CD4-positive, CD25-positive, alpha-beta regulatory T cell (primary cell): ENCODE data around the gene TXNDC8. TPM values are rescaled to one million over a fixed set of nuclear protein-coding genes. Genes with fewer than 3 reads are reported as not detected.

ENCODE experiments used
- ATAC-seq, 2 donors: fragments of 150-1000 bp; cut with Tn5 transposase; one replicate each; pipeline ENCODE4 v1.10.0; 2021; ENCODE audit warnings: low read depth in 2 of 2, moderate number of reproducible peaks in 2 of 2, moderate library complexity in 1 of 2
- DNase-seq, 3 donors: peaks; one replicate each; pipeline versions ENCODE4 v3.0.0 to v3.0.0-alpha.2; 2012 to 2022; ENCODE audit warnings: mixed read lengths in 1 of 3
- H3K27ac ChIP-seq: one replicate; pipeline ENCODE4 v1.7.0; 2013; ENCODE audit warnings: mild to moderate bottlenecking, low read length; ENCODE audit not compliant: insufficient read depth, poor library complexity, severe bottlenecking
- H3K27me3 ChIP-seq: one replicate; pipeline ENCODE4 v1.7.0; 2013; ENCODE audit warnings: low read length; ENCODE audit not compliant: control insufficient read depth, insufficient read depth
- H3K36me3 ChIP-seq: one replicate; pipeline ENCODE4 v1.7.0; 2013; ENCODE audit warnings: mild to moderate bottlenecking, low read length, moderate library complexity; ENCODE audit not compliant: control insufficient read depth, insufficient read depth
- H3K4me1 ChIP-seq: 2 replicates; pipeline ENCODE4 v1.7.0; 2013; ENCODE audit warnings: mild to moderate bottlenecking, low read length; ENCODE audit not compliant: insufficient read depth, control insufficient read depth, poor library complexity, severe bottlenecking
- H3K4me3 ChIP-seq: one replicate; pipeline ENCODE4 v1.7.0; 2013; ENCODE audit warnings: low read depth, mild to moderate bottlenecking, low read length, moderate library complexity
- H3K9me3 ChIP-seq, 2 experiments: 1 replicate in 1 of 2; 2 replicates in 1 of 2; pipeline ENCODE4 v1.7.0; 2013; ENCODE audit warnings: low read length in 2 of 2, mild to moderate bottlenecking in 1 of 2, moderate library complexity in 1 of 2; ENCODE audit not compliant: control insufficient read depth in 2 of 2
- H3K27ac Mint-ChIP-seq, 3 donors: one replicate each; pipeline ENCODE4 v1.8.0; 2020 to 2022; ENCODE audit warnings: mild to moderate bottlenecking in 3 of 3, mixed read lengths in 3 of 3, moderate library complexity in 2 of 3
- H3K27me3 Mint-ChIP-seq: one replicate; pipeline ENCODE4 v1.8.0; 2022; ENCODE audit warnings: mild to moderate bottlenecking, mixed read lengths
- H3K36me3 Mint-ChIP-seq: one replicate; pipeline ENCODE4 v1.8.0; 2020; ENCODE audit warnings: mixed read lengths
- H3K4me1 Mint-ChIP-seq, 4 donors: one replicate each; pipeline ENCODE4 v1.8.0; 2020 to 2022; ENCODE audit warnings: mixed read lengths in 4 of 4, mild to moderate bottlenecking in 1 of 4
- H3K4me3 Mint-ChIP-seq, 4 donors: one replicate each; pipeline ENCODE4 v1.8.0; 2020 to 2022; ENCODE audit warnings: mild to moderate bottlenecking in 4 of 4, mixed read lengths in 4 of 4, moderate library complexity in 3 of 4
- H3K9me3 Mint-ChIP-seq, 7 donors: one replicate each; pipeline ENCODE4 v1.8.0; 2020 to 2022; ENCODE audit warnings: mixed read lengths in 7 of 7, mild to moderate bottlenecking in 3 of 7, moderate library complexity in 2 of 7
- polyA plus RNA-seq, 4 donors: library from polyadenylated mRNA; unstranded; fragments of 300-500 nt; fragmentation: Illumina TruSeq; gene quantifications; one replicate each; pipeline ENCODE4 v1.2.3, GENCODE V29; 2021
- total RNA-seq: library from RNA; stranded (reverse); gene quantifications from one replicate; pipeline ENCODE4 v1.2.3, GENCODE V29; 2022

The TXNDC8 gene
- total and polyA plus RNA-seq, 5 donors from 2014 or later: not detected

DNA sequence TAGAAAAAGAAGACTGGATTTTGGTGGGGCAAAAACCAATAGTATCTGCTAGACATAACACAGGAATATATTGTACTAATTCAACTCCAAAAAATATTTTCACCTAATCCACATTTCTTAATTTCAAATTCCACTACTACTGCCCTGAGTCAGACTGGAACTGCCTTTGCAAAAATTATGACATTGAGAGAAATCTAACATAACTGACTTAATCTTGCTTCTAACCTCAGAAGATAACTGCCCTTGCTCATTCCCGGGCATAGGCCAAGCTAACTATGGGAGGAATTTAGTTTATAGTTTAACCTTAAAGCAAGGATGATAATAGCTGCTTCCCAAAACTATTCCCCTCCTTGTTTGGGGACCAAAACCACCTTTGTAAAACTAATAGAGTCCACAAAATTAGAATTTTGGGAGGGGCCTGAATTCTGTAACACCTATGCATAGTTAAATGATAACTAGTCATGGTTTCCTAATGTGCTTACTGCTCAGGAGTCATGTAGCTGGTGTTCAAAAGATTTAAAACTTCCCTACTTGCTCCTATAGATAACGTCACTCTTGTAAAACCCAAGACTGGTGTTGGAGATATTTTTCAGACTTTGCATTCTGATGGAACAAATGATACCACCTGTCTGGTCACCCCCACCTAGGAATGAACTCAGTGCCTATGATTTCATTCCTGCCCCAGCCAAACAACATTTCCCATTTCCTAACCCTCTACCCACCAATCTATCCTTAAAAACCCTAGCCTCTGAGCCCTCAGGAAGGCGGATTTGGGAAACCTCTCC is 67.3 kb downstream of the TXNDC8 start:
- H3K4me3 ChIP-seq: no peak overlapping the region
- no peaks in the 10 kb centered on the region for H3K4me1 ChIP-seq
- H3K27ac ChIP-seq: no peak overlapping the region
- DNase-seq: no peak
- no peaks in the 10 kb centered on the region for H3K9me3 ChIP-seq
- peaks cover 9% of the 10 kb centered on the region for H3K27me3 ChIP-seq
- peaks cover 27% of the 10 kb centered on the region for H3K27me3 Mint-ChIP-seq
- H3K4me1 Mint-ChIP-seq: no peaks in the 10 kb centered on the region
- H3K4me3 Mint-ChIP-seq: no peak overlapping the region
- no peak for ATAC-seq
- peak overlapping the region in 1 of 3 donors; percentile 2 for H3K27ac Mint-ChIP-seq
- no peaks in the 10 kb centered on the region for H3K36me3 Mint-ChIP-seq
- no peaks in the 10 kb centered on the region for H3K9me3 Mint-ChIP-seq
- no peaks in the 10 kb centered on the region for H3K36me3 ChIP-seq

- Mint-ChIP-seq H3K27me3 (peaks cover 41% of the 10 kb centered on the region), H3K9me3 (no peaks in the 10 kb centered on the region), H3K4me3 (no peak overlapping the region), H3K4me1 (no peaks in the 10 kb centered on the region), H3K27ac (no peak overlapping the region), H3K36me3 (no peaks in the 10 kb centered on the region)
- H3K36me3 ChIP-seq: no peaks in the 10 kb centered on the region
- H3K4me1 ChIP-seq: no peaks in the 10 kb centered on the region
- DNase-seq: no peak
- no peaks in the 10 kb centered on the region for H3K9me3 ChIP-seq
- H3K27me3 ChIP-seq: no peaks in the 10 kb centered on the region
- ATAC-seq: no peak
- no peak overlapping the region for H3K27ac ChIP-seq
- no peak overlapping the region for H3K4me3 ChIP-seq
Measured at GRCh38 chr9:110266795-110267194, 70.9 kb downstream of the TXNDC8 start.

GRCh38 chr9:110261632-110262031 is 76.0 kb downstream of the TXNDC8 start:
- Histone ChIP-seq H3K4me1 (peaks cover 9% of the 10 kb centered on the region), H3K9me3 (no peaks in the 10 kb centered on the region), H3K27me3 (no peaks in the 10 kb centered on the region), H3K4me3 (no peak overlapping the region), H3K36me3 (no peaks in the 10 kb centered on the region), H3K27ac (no peak overlapping the region)
- no peak overlapping the region for H3K27ac Mint-ChIP-seq
- H3K36me3 Mint-ChIP-seq: no peaks in the 10 kb centered on the region
- DNase-seq: no peak
- H3K4me3 Mint-ChIP-seq: no peak overlapping the region
- H3K27me3 Mint-ChIP-seq: peaks cover 38% of the 10 kb centered on the region
- H3K9me3 Mint-ChIP-seq: no peaks in the 10 kb centered on the region
- H3K4me1 Mint-ChIP-seq: peaks cover 0 to 16% (median 9%) of the 10 kb centered on the region in 4 donors
- ATAC-seq: no peak

DNA sequence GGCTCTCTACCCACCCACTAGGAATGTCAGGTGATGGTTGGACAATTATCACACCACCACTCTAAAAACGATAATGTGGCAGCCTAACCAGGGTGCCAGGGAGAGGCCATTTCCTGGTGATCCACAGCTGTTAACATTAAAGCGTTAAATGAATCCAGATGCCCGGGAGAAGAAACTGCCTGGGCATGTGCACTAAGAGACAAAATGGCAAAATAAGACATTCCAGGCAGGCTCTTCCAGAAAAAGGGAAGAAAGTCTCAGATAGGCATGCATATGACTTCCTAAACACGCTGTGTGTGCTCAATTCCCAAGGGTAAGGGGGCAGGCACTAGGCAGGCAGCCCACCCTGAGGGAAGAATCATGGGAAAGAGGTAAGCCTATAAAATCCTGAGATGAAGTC is 76.8 kb downstream of the TXNDC8 start:
- Histone ChIP-seq H3K27ac (no peak overlapping the region), H3K4me1 (peaks cover 9% of the 10 kb centered on the region), H3K36me3 (no peaks in the 10 kb centered on the region), H3K27me3 (no peaks in the 10 kb centered on the region), H3K4me3 (no peak overlapping the region), H3K9me3 (no peaks in the 10 kb centered on the region)
- no peaks in the 10 kb centered on the region for H3K36me3 Mint-ChIP-seq
- H3K9me3 Mint-ChIP-seq: peaks cover 0 to 1% (median 0%) of the 10 kb centered on the region in 7 donors
- H3K4me3 Mint-ChIP-seq: no peak overlapping the region
- no peak for DNase-seq
- no peak for ATAC-seq
- H3K4me1 Mint-ChIP-seq: peaks cover 0 to 16% (median 9%) of the 10 kb centered on the region in 4 donors
- H3K27ac Mint-ChIP-seq: no peak overlapping the region
- H3K27me3 Mint-ChIP-seq: peaks cover 36% of the 10 kb centered on the region

- Mint-ChIP-seq H3K4me3 (peak overlapping the region in 2 of 4 donors; percentile 1 to 37), H3K27me3 (peaks cover 28% of the 10 kb centered on the region), H3K36me3 (no peaks in the 10 kb centered on the region), H3K9me3 (peaks cover 0 to 1% (median 0%) of the 10 kb centered on the region in 7 donors), H3K27ac (peak overlapping the region in 1 of 3 donors; percentile 5), H3K4me1 (peaks cover 0 to 22% (median 16%) of the 10 kb centered on the region in 4 donors)
- Histone ChIP-seq H3K27ac (no peak overlapping the region), H3K4me3 (no peak overlapping the region), H3K36me3 (no peaks in the 10 kb centered on the region), H3K27me3 (no peaks in the 10 kb centered on the region), H3K4me1 (peaks cover 21% of the 10 kb centered on the region), H3K9me3 (no peaks in the 10 kb centered on the region)
- no peak for DNase-seq
- ATAC-seq: no peak
Measured at GRCh38 chr9:110259566-110259965, 78.1 kb downstream of the TXNDC8 start.

GRCh38 chr9:110258690-110259091 is 79.0 kb downstream of the TXNDC8 start:
- Mint-ChIP-seq H3K27me3 (peaks cover 26% of the 10 kb centered on the region), H3K9me3 (peaks cover 0 to 1% (median 0%) of the 10 kb centered on the region in 7 donors), H3K27ac (peak overlapping the region in 2 of 3 donors; percentile 2 to 61), H3K4me3 (peak overlapping the region in 2 of 4 donors; percentile 80 to 99), H3K36me3 (no peaks in the 10 kb centered on the region), H3K4me1 (peaks cover 0 to 29% (median 22%) of the 10 kb centered on the region in 4 donors)
- Histone ChIP-seq H3K4me1 (peaks cover 28% of the 10 kb centered on the region), H3K9me3 (no peaks in the 10 kb centered on the region), H3K27me3 (no peaks in the 10 kb centered on the region), H3K27ac (no peak overlapping the region), H3K36me3 (no peaks in the 10 kb centered on the region), H3K4me3 (no peak overlapping the region)
- ATAC-seq (no peak), DNase-seq (peak in 1 of 3 donors; percentile 27)

GRCh38 chr9:110257956-110258355 is 79.7 kb downstream of the TXNDC8 start:
- no peaks in the 10 kb centered on the region for H3K36me3 Mint-ChIP-seq
- Histone ChIP-seq H3K9me3 (no peaks in the 10 kb centered on the region), H3K36me3 (no peaks in the 10 kb centered on the region), H3K4me3 (no peak overlapping the region), H3K4me1 (peaks cover 35% of the 10 kb centered on the region), H3K27me3 (no peaks in the 10 kb centered on the region), H3K27ac (no peak overlapping the region)
- peaks cover 0 to 1% (median 0%) of the 10 kb centered on the region in 7 donors for H3K9me3 Mint-ChIP-seq
- ATAC-seq: no peak
- H3K4me3 Mint-ChIP-seq: peak overlapping the region; percentile 91 to 99 (median 96)
- DNase-seq: no peak
- peak overlapping the region in 2 of 3 donors; percentile 72 to 90 for H3K27ac Mint-ChIP-seq
- peaks cover 6 to 37% (median 28%) of the 10 kb centered on the region in 4 donors for H3K4me1 Mint-ChIP-seq
- H3K27me3 Mint-ChIP-seq: peaks cover 21% of the 10 kb centered on the region
